Coronary artery (tissue), 2 donors: Measurements from ENCODE around the gene FLT1.

Experiments used
- DNase-seq: peaks from one replicate; pipeline ENCODE4 v3.0.0-alpha.2; 2017; ENCODE audit warnings: low spot score
- H3K27ac ChIP-seq, 2 donors: fragments of 200-600 bp; sonication (generic); one replicate each; pipeline ENCODE4 v1.5.1; 2016 to 2019
- H3K4me3 ChIP-seq: fragments of 200-600 bp; sonication (generic); 2 replicates; pipeline ENCODE4 v1.5.1; 2016; ENCODE audit warnings: mild to moderate bottlenecking, moderate library complexity
- CTCF ChIP-seq: fragments of 200-600 bp; sonication (generic); IDR thresholded peaks from one replicate; pipeline ENCODE4 v1.5.1; 2019; ENCODE audit warnings: antibody characterized with exemption

The FLT1 gene

GRCh38 chr13:28349371-28349770, 145.6 kb downstream of the FLT1 start:
- no peak for DNase-seq
- Histone ChIP-seq H3K27ac (no peak overlapping the region), H3K4me3 (no peak overlapping the region)
- TF ChIP-seq CTCF, result no peak

- DNase-seq, result no peak
- no peak overlapping the region for H3K27ac ChIP-seq
- no peak overlapping the region for H3K4me3 ChIP-seq
- no peak for TF ChIP-seq CTCF
Measured at GRCh38 chr13:28347456-28348371, 147.2 kb downstream of the FLT1 start.

GRCh38 chr13:28346154-28346553, 148.8 kb downstream of the FLT1 start:
- DNase-seq, result no peak
- Histone ChIP-seq H3K27ac (no peak overlapping the region), H3K4me3 (no peak overlapping the region)
- TF ChIP-seq CTCF, result no peak

GRCh38 chr13:28344163-28344562, 150.8 kb downstream of the FLT1 start:
- Histone ChIP-seq H3K27ac (no peak overlapping the region), H3K4me3 (no peak overlapping the region)
- TF ChIP-seq CTCF, result no peak
- DNase-seq, result no peak

- TF ChIP-seq CTCF, result no peak
- Histone ChIP-seq H3K4me3 (no peak overlapping the region), H3K27ac (no peak overlapping the region)
- DNase-seq, result no peak
Measured at GRCh38 chr13:28342251-28342650, 152.7 kb downstream of the FLT1 start.

GRCh38 chr13:28340272-28340793, 154.6 kb downstream of the FLT1 start:
- H3K27ac ChIP-seq, result no peak overlapping the region
- H3K4me3 ChIP-seq, result no peak overlapping the region
- TF ChIP-seq CTCF, result no peak
- DNase-seq, result no peak

- no peak for DNase-seq
- H3K4me3 ChIP-seq, result no peak overlapping the region
- H3K27ac ChIP-seq, result no peak overlapping the region
- no peak for TF ChIP-seq CTCF
Measured at GRCh38 chr13:28339419-28339818, 155.5 kb downstream of the FLT1 start.
